Vagina (tissue), 2 donors: ENCODE data around the gene RPL27.

Experiments
- POLR2A ChIP-seq, 2 donors: fragments of 450-650 bp; IDR thresholded peaks; one replicate each; pipeline ENCODE4 v1.6.1; 2017; ENCODE audit warnings: antibody characterized with exemption in 2 of 2, mild to moderate bottlenecking in 2 of 2, moderate library complexity in 2 of 2
- POLR2AphosphoS5 ChIP-seq, 2 donors: sonication (generic); formaldehyde crosslinking; IDR thresholded peaks; one replicate each; pipeline ENCODE4 v1.9.0; 2017; ENCODE audit warnings: antibody characterized with exemption in 2 of 2, mild to moderate bottlenecking in 2 of 2, low read depth in 1 of 2; ENCODE audit not compliant: insufficient read depth in 1 of 2
- TF ChIP-seq, protein P1 (sequence below), 3 experiments: fragments of 450-650 bp in 2 of 3; fragments of 200-600 bp in 1 of 3; sonication (generic) in 1 of 3; IDR thresholded peaks; one replicate each; pipeline ENCODE4 v1.5.1; 2017 to 2019; ENCODE audit warnings: antibody characterized with exemption in 3 of 3, mild to moderate bottlenecking in 2 of 3, moderate library complexity in 2 of 3

GRCh38 chr17:42992872-42993271 is 5.3 kb upstream of the RPL27 start:
- TF ChIP-seq, protein P1, sequence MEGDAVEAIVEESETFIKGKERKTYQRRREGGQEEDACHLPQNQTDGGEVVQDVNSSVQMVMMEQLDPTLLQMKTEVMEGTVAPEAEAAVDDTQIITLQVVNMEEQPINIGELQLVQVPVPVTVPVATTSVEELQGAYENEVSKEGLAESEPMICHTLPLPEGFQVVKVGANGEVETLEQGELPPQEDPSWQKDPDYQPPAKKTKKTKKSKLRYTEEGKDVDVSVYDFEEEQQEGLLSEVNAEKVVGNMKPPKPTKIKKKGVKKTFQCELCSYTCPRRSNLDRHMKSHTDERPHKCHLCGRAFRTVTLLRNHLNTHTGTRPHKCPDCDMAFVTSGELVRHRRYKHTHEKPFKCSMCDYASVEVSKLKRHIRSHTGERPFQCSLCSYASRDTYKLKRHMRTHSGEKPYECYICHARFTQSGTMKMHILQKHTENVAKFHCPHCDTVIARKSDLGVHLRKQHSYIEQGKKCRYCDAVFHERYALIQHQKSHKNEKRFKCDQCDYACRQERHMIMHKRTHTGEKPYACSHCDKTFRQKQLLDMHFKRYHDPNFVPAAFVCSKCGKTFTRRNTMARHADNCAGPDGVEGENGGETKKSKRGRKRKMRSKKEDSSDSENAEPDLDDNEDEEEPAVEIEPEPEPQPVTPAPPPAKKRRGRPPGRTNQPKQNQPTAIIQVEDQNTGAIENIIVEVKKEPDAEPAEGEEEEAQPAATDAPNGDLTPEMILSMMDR (IDR thresholded peaks at IDR 0.05) = no peak
- TF ChIP-seq POLR2AphosphoS5 (IDR thresholded peaks at IDR 0.05; ENCODE audit: insufficient read depth in 1 of 2, low read depth in 1 of 2) = no peak
- no peak for TF ChIP-seq POLR2A (IDR thresholded peaks at IDR 0.05)
